Measurements from ENCODE around the gene TARDBP.
"Not testable (repeated sequence)": the region's sequence is repeated elsewhere in the genome, so short reads cannot be mapped to it uniquely, and the experiment has no call there.

DNA sequence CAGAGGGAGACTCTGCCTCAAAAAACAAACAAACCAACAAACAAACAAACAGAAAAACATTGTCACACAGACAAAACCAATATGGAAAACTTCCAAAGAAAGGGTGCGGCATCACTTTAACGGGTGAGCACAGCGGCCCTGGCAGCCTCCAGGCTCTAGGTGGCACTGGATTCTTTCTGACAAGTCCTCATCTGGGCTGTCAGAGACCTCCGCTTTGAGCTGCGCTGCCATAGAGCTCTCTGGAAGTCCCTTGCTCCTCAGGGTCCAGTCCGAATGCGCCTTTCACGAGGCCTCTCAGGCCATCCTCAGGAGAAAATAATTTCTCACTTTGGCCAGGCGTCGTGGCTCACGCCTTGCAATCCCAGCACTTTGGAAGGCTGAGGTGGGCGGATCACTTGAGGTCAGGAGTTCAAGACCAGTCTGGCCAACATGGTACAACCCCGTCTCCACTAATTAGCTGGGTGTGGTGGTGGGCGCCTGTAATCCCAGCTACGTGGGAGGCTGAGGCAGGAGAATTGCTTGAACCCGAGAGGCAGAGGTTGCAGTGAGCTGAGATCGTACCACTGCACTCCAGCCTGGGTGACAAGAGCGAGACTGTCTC is 51.6 kb downstream of the TARDBP start:
- TF ChIP-seq, protein P1, sequence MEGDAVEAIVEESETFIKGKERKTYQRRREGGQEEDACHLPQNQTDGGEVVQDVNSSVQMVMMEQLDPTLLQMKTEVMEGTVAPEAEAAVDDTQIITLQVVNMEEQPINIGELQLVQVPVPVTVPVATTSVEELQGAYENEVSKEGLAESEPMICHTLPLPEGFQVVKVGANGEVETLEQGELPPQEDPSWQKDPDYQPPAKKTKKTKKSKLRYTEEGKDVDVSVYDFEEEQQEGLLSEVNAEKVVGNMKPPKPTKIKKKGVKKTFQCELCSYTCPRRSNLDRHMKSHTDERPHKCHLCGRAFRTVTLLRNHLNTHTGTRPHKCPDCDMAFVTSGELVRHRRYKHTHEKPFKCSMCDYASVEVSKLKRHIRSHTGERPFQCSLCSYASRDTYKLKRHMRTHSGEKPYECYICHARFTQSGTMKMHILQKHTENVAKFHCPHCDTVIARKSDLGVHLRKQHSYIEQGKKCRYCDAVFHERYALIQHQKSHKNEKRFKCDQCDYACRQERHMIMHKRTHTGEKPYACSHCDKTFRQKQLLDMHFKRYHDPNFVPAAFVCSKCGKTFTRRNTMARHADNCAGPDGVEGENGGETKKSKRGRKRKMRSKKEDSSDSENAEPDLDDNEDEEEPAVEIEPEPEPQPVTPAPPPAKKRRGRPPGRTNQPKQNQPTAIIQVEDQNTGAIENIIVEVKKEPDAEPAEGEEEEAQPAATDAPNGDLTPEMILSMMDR (IDR thresholded peaks at IDR 0.05 in 2 of 3, conservative IDR thresholded peaks at IDR 0.05 in 1 of 3; ENCODE audit: borderline replicate concordance in 1 of 3, insufficient read depth in 1 of 3, low read depth in 2 of 3, low read length in 2 of 3): peak in 2 of 3 experiments; percentile 46 to 48; a peak in 4 of 6 replicates
- TF ChIP-seq EGR1 (IDR thresholded peaks at IDR 0.05; ENCODE audit: low read depth); POLR2A (IDR thresholded peaks at IDR 0.05; ENCODE audit: borderline replicate concordance, extremely low read depth, insufficient read depth, insufficient read length); JUND (IDR thresholded peaks at IDR 0.05); POLR2AphosphoS5 (IDR thresholded peaks at IDR 0.05; ENCODE audit: low read depth, low read length); REST (IDR thresholded peaks at IDR 0.05; ENCODE audit: low read depth); TCF7L2 (IDR thresholded peaks at IDR 0.05; ENCODE audit: borderline replicate concordance, extremely low read depth, insufficient read depth, insufficient read length); ZBTB33 (IDR thresholded peaks at IDR 0.05; ENCODE audit: extremely low read depth, insufficient replicate concordance, low read length); YY1 (IDR thresholded peaks at IDR 0.05; ENCODE audit: extremely low read depth, insufficient replicate concordance, low read depth, low read length); EZH2 (IDR thresholded peaks at IDR 0.05); ZFX (IDR thresholded peaks at IDR 0.05): not testable (repeated sequence)

All from HCT116 (cell line).